ENCODE measurements around the gene TOPORS.
A peak's percentile ranks its signal among the peaks of the same experiment; 100 is the strongest.
"Not testable (repeated sequence)": the region's sequence is repeated elsewhere in the genome, so short reads cannot be mapped to it uniquely, and the experiment has no call there.

The TOPORS gene

DNA sequence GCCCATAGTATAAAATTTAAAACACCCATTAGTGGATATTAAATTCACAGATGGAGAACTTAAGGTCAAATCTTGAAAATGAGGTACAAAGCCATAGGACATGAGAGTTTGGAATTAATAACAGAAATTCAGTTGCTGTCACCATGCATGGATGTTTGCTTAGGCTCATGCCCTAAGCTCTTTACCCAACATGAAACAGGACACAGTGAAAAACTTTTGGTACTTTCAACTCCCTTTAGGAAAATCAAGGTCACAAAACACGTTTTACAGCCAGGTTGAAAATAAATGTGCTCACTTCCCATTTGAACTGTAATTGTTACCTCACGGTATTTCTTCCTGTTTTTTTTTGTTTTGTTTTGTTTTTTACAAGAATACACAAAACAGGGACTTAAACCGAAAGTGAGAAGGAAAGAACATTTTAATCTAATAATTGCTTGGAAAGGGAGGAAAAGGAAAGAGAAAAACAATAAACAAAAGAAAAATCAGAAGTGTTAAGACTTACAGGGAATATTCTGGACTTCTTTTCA is 6.1 kb upstream of the TOPORS start:
- no peak for DNase-seq (ENCODE audit: low read depth)
- H3K27me3 ChIP-seq (replicated peaks; ENCODE audit: control insufficient read depth, insufficient read depth, low read length) = no peaks in the 10 kb centered on the region
- H3K4me3 ChIP-seq (ENCODE audit: low read length) = no peak overlapping the region
- no peaks in the 10 kb centered on the region for H3K36me3 ChIP-seq (ENCODE audit: control insufficient read depth, insufficient read depth, low read length, severe bottlenecking)
- H3K9ac ChIP-seq (ENCODE audit: low read length) = no peak overlapping the region
- no peaks in the 10 kb centered on the region for H3K9me3 ChIP-seq (ENCODE audit: control insufficient read depth, low read length)
- peaks cover 4% of the 10 kb centered on the region for H3K4me1 ChIP-seq (ENCODE audit: control insufficient read depth, insufficient read depth, low read length)

DNA sequence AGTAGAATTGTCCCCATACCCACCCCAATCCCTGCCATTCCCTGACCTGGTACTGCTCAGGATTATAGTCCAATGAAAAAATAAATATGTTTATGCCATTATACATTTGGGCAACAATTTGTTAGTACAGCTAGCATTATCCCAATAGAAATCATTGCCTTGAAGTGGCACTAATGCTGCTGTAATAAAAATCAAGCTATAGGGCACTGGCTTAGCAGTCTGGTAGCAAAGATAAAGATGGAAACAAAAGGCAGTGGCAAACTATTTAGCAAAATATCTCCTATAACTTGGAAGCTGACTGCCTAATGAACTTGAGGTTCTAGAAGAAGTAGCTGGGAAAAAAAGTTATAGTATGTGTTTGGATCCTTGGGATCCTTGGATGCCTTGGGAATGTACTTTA is 2.2 kb upstream of the TOPORS start:
- Histone ChIP-seq H3K4me1 (ENCODE audit: control insufficient read depth, insufficient read depth, low read length) (peaks cover 18% of the 10 kb centered on the region), H3K27me3 (replicated peaks; ENCODE audit: control insufficient read depth, insufficient read depth, low read length) (no peaks in the 10 kb centered on the region), H3K9me3 (ENCODE audit: control insufficient read depth, low read length) (no peaks in the 10 kb centered on the region), H3K4me3 (ENCODE audit: low read length) (no peak overlapping the region), H3K36me3 (ENCODE audit: control insufficient read depth, insufficient read depth, low read length, severe bottlenecking) (no peaks in the 10 kb centered on the region), H3K9ac (ENCODE audit: low read length) (no peak overlapping the region)
- DNase-seq (ENCODE audit: low read depth) = no peak

DNA sequence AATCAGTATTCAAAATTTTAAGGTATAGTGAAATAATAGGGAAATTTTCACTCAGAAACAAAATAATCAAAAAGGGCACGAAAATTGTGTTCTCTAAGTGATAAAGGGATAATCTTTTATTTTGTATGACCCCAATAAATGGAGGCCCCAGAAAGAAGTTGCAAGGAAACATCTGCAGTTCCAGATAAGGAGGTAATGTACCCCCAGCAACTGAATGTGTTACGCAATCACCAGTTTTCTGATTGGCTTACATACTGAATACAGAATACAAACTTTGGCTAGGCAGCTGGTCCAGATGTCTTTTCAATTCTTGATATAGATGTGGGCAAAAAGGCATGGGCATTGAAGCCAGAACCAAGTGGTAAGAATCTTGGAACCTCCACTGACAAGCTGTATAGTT is 1.7 kb upstream of the TOPORS start:
- Histone ChIP-seq H3K36me3 (ENCODE audit: control insufficient read depth, insufficient read depth, low read length, severe bottlenecking) (no peaks in the 10 kb centered on the region), H3K27me3 (replicated peaks; ENCODE audit: control insufficient read depth, insufficient read depth, low read length) (no peaks in the 10 kb centered on the region), H3K9ac (ENCODE audit: low read length) (no peak overlapping the region), H3K9me3 (ENCODE audit: control insufficient read depth, low read length) (no peaks in the 10 kb centered on the region), H3K4me3 (ENCODE audit: low read length) (no peak overlapping the region), H3K4me1 (ENCODE audit: control insufficient read depth, insufficient read depth, low read length) (peaks cover 22% of the 10 kb centered on the region)
- peak; percentile 64 for DNase-seq (ENCODE audit: low read depth)

DNA sequence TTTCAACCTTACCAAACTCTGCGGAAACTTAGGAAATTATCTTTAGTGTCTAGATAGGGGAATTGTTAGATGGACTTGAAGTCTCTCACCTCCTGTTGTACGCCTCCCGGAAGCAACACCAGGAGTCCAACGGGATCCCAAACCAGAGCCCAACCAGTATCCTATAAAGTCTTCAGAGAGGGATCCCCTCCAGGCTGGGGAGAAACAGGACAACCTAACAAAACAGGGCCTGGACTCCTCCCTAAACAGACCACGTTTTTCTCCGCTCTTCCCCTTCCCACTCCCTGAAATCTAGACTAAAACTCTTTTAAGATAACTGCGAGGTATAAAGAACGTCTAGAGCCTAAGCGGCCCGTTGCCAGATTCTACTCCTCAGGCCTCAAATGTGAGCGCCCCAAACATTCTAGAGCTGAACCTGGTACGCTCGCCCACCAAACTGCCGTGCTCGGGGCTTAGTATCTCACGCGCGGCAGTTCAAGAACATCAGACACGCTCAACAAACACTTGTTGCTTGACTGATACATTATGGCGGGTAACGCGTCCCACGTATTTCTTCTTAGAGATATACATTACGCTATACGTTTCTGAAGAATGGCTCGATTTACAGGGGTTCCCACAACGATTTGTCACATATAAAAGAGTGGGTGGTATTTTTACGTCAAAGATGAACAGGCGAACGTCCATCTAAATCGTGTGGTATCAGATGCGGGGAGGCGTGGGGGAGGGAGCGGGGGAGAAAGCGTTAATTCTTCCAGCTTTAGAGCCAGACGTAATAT is 922 bp downstream of the TOPORS start:
- no peaks in the 10 kb centered on the region for H3K27me3 ChIP-seq (replicated peaks; ENCODE audit: control insufficient read depth, insufficient read depth, low read length)
- peak; percentile 63 for DNase-seq (ENCODE audit: low read depth)

DNA sequence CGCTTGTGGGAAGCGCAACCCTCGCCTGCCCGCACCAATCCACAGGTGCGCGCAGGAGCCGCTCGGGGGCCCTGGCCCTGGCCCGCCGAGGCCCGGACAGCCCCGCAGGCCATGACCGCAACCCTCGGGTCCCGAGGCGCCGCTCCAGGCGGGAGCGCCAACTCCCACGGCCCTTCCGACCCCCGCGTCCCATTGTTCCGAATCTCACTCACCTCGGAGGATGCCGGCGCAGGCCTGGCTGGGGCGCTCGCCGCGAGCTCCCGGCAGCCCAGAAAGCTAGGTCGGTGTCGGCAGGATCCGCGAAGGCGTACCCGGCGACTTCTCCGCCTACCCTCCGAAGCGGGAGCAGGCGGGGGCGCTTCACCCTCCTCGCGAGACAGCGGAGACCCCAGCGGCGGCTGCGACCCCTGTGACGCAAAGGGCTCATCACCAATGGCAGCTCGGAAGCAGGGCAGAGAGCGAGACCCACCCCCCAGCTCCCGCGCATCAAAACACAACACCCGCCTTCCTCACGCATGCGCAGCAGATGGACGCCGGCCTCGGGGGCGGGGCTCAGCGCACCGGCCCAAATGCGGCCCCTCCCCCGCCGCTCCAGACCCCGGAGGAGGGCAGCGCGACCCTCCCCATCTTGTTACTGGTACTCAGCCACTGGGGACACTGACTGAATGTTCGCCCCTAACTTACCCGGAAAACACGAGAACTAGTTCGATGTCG is 1.7 kb downstream of the TOPORS start:
- Histone ChIP-seq H3K4me1 (ENCODE audit: control insufficient read depth, insufficient read depth, low read length) (peaks cover 22% of the 10 kb centered on the region), H3K27me3 (replicated peaks; ENCODE audit: control insufficient read depth, insufficient read depth, low read length) (no peaks in the 10 kb centered on the region), H3K9me3 (ENCODE audit: control insufficient read depth, low read length) (no peaks in the 10 kb centered on the region), H3K36me3 (ENCODE audit: control insufficient read depth, insufficient read depth, low read length, severe bottlenecking) (no peaks in the 10 kb centered on the region), H3K9ac (ENCODE audit: low read length) (peak overlapping the region; percentile 96), H3K4me3 (ENCODE audit: low read length) (peak overlapping the region; percentile 94)
- peak; percentile 97 for DNase-seq (ENCODE audit: low read depth)

More for the DNA sequence above, 922 bp downstream of the TOPORS start:
- Histone ChIP-seq H3K9ac (ENCODE audit: low read length) (peak overlapping the region; percentile 96), H3K4me3 (ENCODE audit: low read length) (peak overlapping the region; percentile 94), H3K4me1 (ENCODE audit: control insufficient read depth, insufficient read depth, low read length) (peaks cover 22% of the 10 kb centered on the region), H3K9me3 (ENCODE audit: control insufficient read depth, low read length) (no peaks in the 10 kb centered on the region), H3K36me3 (ENCODE audit: control insufficient read depth, insufficient read depth, low read length, severe bottlenecking) (no peaks in the 10 kb centered on the region)

DNA sequence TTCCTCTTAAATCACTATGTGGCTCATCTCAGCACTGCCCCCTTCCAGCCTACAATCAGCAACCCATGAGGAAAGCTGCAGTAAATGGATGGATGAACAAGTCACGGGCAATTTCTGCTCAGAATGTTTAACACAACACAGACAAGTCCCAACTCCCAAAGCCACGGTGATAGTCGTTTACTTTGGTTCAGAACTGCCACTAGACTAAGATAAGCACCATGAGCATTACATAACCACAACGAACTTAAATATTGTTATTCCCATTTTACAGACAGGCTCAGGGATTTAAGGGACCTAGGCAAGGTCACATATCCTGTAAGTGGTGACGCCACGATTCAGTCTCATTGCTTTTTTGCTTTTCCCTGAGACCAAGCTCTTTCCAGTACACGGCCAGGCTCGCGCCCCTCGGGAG is 2.2 kb downstream of the TOPORS start:
- Histone ChIP-seq H3K9ac (ENCODE audit: low read length) (peak overlapping the region; percentile 96), H3K4me1 (ENCODE audit: control insufficient read depth, insufficient read depth, low read length) (peaks cover 22% of the 10 kb centered on the region), H3K36me3 (ENCODE audit: control insufficient read depth, insufficient read depth, low read length, severe bottlenecking) (no peaks in the 10 kb centered on the region), H3K27me3 (replicated peaks; ENCODE audit: control insufficient read depth, insufficient read depth, low read length) (no peaks in the 10 kb centered on the region), H3K9me3 (ENCODE audit: control insufficient read depth, low read length) (no peaks in the 10 kb centered on the region), H3K4me3 (ENCODE audit: low read length) (peak overlapping the region; percentile 94)
- DNase-seq (ENCODE audit: low read depth) = peak; percentile 61

DNA sequence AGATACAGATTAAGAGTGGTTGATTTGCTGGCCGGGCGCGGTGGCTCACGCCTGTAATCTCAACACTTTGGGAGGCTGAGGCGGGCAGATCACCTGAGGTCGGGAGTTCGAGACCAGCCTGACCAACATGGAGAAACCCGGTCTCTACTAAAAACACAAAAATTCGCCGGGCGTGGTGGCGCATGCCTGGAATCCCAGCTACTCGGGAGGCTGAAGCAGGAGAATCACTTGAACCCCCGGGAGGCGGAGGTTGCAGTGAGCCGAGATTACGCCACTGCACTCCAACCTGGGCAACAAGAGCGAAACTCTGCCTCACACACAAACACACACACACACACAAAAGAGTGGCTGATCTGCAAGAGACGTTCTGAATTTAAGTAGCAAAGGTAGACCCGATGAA is 4.2 kb downstream of the TOPORS start:
- not testable (repeated sequence) for H3K4me3 ChIP-seq (ENCODE audit: low read length); H3K27me3 ChIP-seq (replicated peaks; ENCODE audit: control insufficient read depth, insufficient read depth, low read length); DNase-seq (ENCODE audit: low read depth); H3K9ac ChIP-seq (ENCODE audit: low read length); H3K9me3 ChIP-seq (ENCODE audit: control insufficient read depth, low read length)
- peaks cover 16% of the 10 kb centered on the region for H3K4me1 ChIP-seq (ENCODE audit: control insufficient read depth, insufficient read depth, low read length)
- H3K36me3 ChIP-seq (ENCODE audit: control insufficient read depth, insufficient read depth, low read length, severe bottlenecking) = peaks cover 10% of the 10 kb centered on the region

DNA sequence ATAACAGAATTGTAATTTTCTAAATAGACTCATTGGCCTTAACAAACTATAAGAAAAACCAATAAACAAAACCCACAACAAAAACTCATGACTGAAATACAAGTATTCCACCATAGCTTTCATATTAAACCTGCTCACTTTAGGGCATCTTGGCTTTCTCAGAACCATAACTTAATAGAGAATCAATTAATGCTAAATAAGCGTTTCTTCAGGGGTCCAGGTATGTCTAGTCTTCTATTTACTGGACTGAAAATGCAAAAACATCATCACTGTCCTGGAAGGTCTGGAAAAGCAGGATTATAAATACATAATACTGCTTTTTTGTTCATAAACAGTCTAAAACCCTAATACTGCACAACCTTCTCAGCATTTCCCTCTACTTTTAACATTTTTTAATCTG is 6.5 kb downstream of the TOPORS start:
- peaks cover 29% of the 10 kb centered on the region for H3K36me3 ChIP-seq (ENCODE audit: control insufficient read depth, insufficient read depth, low read length, severe bottlenecking)

DNA sequence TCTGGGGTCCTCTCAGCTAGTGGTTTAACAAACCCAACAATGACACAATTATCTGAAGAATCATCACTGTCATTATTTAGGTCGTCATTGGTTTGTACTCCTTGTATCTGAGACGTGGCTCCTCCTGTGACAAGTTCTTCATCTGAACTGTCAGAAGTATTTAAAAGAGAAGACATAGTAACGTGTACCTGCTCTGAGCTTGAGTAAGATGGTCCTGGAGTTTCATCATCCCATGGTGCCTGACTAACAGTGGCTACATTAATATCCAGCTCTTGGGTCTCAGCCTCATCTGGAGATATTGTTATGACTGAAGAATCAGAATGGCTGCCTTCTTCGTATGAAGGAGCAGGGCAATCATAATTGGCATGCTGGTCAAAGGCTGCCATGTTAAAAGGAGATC is 9.3 kb downstream of the TOPORS start:
- Histone ChIP-seq H3K9ac (ENCODE audit: low read length) (no peak overlapping the region), H3K4me1 (ENCODE audit: control insufficient read depth, insufficient read depth, low read length) (no peaks in the 10 kb centered on the region), H3K36me3 (ENCODE audit: control insufficient read depth, insufficient read depth, low read length, severe bottlenecking) (peaks cover 35% of the 10 kb centered on the region), H3K9me3 (ENCODE audit: control insufficient read depth, low read length) (no peaks in the 10 kb centered on the region), H3K4me3 (ENCODE audit: low read length) (no peak overlapping the region), H3K27me3 (replicated peaks; ENCODE audit: control insufficient read depth, insufficient read depth, low read length) (no peaks in the 10 kb centered on the region)
- no peak for DNase-seq (ENCODE audit: low read depth)

More for the DNA sequence above, 6.5 kb downstream of the TOPORS start:
- H3K4me3 ChIP-seq (ENCODE audit: low read length) = no peak overlapping the region
- no peak overlapping the region for H3K9ac ChIP-seq (ENCODE audit: low read length)
- DNase-seq (ENCODE audit: low read depth) = no peak
- no peaks in the 10 kb centered on the region for H3K27me3 ChIP-seq (replicated peaks; ENCODE audit: control insufficient read depth, insufficient read depth, low read length)
- H3K9me3 ChIP-seq (ENCODE audit: control insufficient read depth, low read length) = no peaks in the 10 kb centered on the region
- H3K4me1 ChIP-seq (ENCODE audit: control insufficient read depth, insufficient read depth, low read length) = peaks cover 12% of the 10 kb centered on the region

DNA sequence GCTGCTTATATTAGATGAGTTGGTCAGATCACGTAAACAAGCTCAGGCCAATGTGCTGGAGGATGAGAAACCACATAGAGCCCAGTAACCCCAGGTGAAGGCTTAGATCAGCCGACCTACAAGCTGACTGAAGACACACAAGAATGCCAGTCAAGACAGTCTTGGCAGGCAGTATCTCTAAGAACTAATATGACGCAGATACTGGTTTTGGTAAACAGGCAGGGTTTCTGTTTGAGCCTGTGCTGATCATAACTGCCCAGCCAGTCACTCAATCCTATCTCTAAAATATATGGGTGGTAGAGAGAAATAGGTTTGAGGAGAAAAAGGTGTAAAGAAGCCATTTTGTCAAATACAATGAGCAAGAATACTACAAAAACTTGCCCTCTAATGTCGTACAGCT is 18.6 kb downstream of the TOPORS start:
- no peaks in the 10 kb centered on the region for H3K4me1 ChIP-seq (ENCODE audit: control insufficient read depth, insufficient read depth, low read length)
- DNase-seq (ENCODE audit: low read depth) = no peak
- no peak overlapping the region for H3K9ac ChIP-seq (ENCODE audit: low read length)
- peaks cover 9% of the 10 kb centered on the region for H3K36me3 ChIP-seq (ENCODE audit: control insufficient read depth, insufficient read depth, low read length, severe bottlenecking)
- no peak overlapping the region for H3K4me3 ChIP-seq (ENCODE audit: low read length)
- no peaks in the 10 kb centered on the region for H3K27me3 ChIP-seq (replicated peaks; ENCODE audit: control insufficient read depth, insufficient read depth, low read length)
- no peaks in the 10 kb centered on the region for H3K9me3 ChIP-seq (ENCODE audit: control insufficient read depth, low read length)

DNA sequence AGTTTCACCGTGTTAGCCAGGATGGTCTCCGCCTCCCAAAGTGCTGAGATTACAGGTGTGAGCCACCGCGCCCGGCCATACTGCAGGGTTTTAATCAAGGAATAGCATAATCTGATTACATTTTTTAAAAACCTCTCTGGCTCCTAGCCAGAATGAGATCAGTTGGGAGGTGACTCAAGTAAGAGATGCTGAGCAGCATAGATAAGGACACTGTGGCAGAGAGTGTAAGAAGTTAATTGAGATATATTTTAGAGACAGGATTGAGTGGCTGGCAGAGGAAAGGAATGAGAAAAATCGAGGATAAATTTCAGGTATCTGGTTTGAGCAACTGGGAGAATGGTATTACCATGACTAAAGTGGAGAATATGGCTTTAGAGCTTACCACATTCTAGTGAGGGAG is 19.1 kb downstream of the TOPORS start:
- Histone ChIP-seq H3K4me3 (ENCODE audit: low read length) (no peak overlapping the region), H3K4me1 (ENCODE audit: control insufficient read depth, insufficient read depth, low read length) (no peaks in the 10 kb centered on the region), H3K9ac (ENCODE audit: low read length) (no peak overlapping the region), H3K9me3 (ENCODE audit: control insufficient read depth, low read length) (no peaks in the 10 kb centered on the region), H3K27me3 (replicated peaks; ENCODE audit: control insufficient read depth, insufficient read depth, low read length) (no peaks in the 10 kb centered on the region), H3K36me3 (ENCODE audit: control insufficient read depth, insufficient read depth, low read length, severe bottlenecking) (peaks cover 9% of the 10 kb centered on the region)
- DNase-seq (ENCODE audit: low read depth) = no peak

Measured in adipocyte (in vitro differentiated cells).